CD4-positive, alpha-beta T cell (primary cell): ENCODE measurements around the gene GPR162. TPM values are rescaled to one million over a fixed set of nuclear protein-coding genes. Genes with fewer than 3 reads are reported as not detected.

Source experiments
- ATAC-seq: fragments of 200-7000 bp; cut with Tn5 transposase; one replicate; pipeline ENCODE4 v1.10.0; 2022; ENCODE audit warnings: mild to moderate bottlenecking; ENCODE audit not compliant: poor library complexity
- CTCF ChIA-PET: fragments of 350-600 bp; sonication (Branson Sonifier 250); formaldehyde crosslinking; loops from one replicate; lab custom pipeline; 2021; ENCODE audit warnings: antibody characterized with exemption, inconsistent platforms; lab: Charles Lee
- POLR2A ChIA-PET: fragments of 350-600 bp; sonication (Branson Sonifier 250); formaldehyde crosslinking; loops from one replicate; lab custom pipeline; 2021; ENCODE audit warnings: antibody characterized with exemption, inconsistent platforms; lab: Charles Lee
- DNase-seq, 14 experiments: peaks; one replicate each; pipeline ENCODE4 v3.0.0-alpha.2; 2013 to 2020; ENCODE audit warnings: mixed read lengths in 2 of 14
- H3K27ac ChIP-seq, 2 donors: one replicate each; pipeline versions ENCODE4 v1.5.1 to v1.7.0; 2013; ENCODE audit warnings: low read length in 2 of 2, low read depth in 1 of 2, mild to moderate bottlenecking in 1 of 2
- H3K27me3 ChIP-seq, 2 experiments: 1 replicate in 1 of 2; 2 replicates in 1 of 2; pipeline versions ENCODE4 v1.6.1 to v1.7.0; 2013; ENCODE audit warnings: low read length in 2 of 2, control low read depth in 1 of 2, mild to moderate bottlenecking in 1 of 2, moderate library complexity in 1 of 2; ENCODE audit not compliant: insufficient read depth in 2 of 2, control insufficient read depth in 1 of 2
- H3K36me3 ChIP-seq: one replicate; pipeline ENCODE4 v1.6.1; 2013; ENCODE audit warnings: low read length, control low read depth; ENCODE audit not compliant: insufficient read depth
- H3K4me1 ChIP-seq: one replicate; pipeline ENCODE4 v1.6.1; 2013; ENCODE audit warnings: low read length, control low read depth; ENCODE audit not compliant: insufficient read depth
- H3K4me3 ChIP-seq: one replicate; pipeline ENCODE4 v1.5.1; 2013; ENCODE audit warnings: mild to moderate bottlenecking, low read length, moderate library complexity
- H3K9me3 ChIP-seq, 2 experiments: 1 replicate in 1 of 2; 2 replicates in 1 of 2; pipeline versions ENCODE4 v1.6.1 to v1.7.0; 2013; ENCODE audit warnings: low read length in 2 of 2, mild to moderate bottlenecking in 2 of 2, control low read depth in 1 of 2, moderate library complexity in 1 of 2; ENCODE audit not compliant: control insufficient read depth in 1 of 2, insufficient read depth in 1 of 2
- H3K27ac Mint-ChIP-seq: one replicate; pipeline ENCODE4 v1.8.0; 2020; ENCODE audit warnings: mixed read lengths
- H3K27me3 Mint-ChIP-seq: one replicate; pipeline ENCODE4 v1.8.0; 2021; ENCODE audit warnings: mixed read lengths
- H3K36me3 Mint-ChIP-seq: one replicate; pipeline ENCODE4 v1.8.0; 2021; ENCODE audit warnings: low read depth, mixed read lengths
- H3K4me1 Mint-ChIP-seq: one replicate; pipeline ENCODE4 v1.8.0; 2021; ENCODE audit warnings: low read depth, mixed read lengths
- H3K4me3 Mint-ChIP-seq: one replicate; pipeline ENCODE4 v1.8.0; 2020; ENCODE audit warnings: mild to moderate bottlenecking, mixed read lengths
- H3K9me3 Mint-ChIP-seq: one replicate; pipeline ENCODE4 v1.8.0; 2020; ENCODE audit warnings: mixed read lengths
- CTCF ChIP-seq: fragments of 200-600 bp; IDR thresholded peaks from one replicate; pipeline ENCODE4 v1.8.0; 2022; ENCODE audit warnings: antibody characterized with exemption, mild to moderate bottlenecking
- intact Hi-C, 2 experiments: fragments of 100-400 bp; cut with DNase I in 1 of 2; cut with micrococcal nuclease in 1 of 2; formaldehyde crosslinking; loops; one replicate each; pipeline versions ENCODE4 v1.15.1 to v1.9.0; 2023 to 2025; cut with DNase I, micrococcal nuclease
- total RNA-seq, 174 experiments: library from RNA in 2 of 174; stranded (reverse) in 2 of 174; gene quantifications; one replicate each; pipeline ENCODE4 v1.2.3 and lab custom pipeline; 2021 to 2026

The GPR162 gene
- total RNA-seq, 2 experiments from 2014 or later: not detected

- peak overlapping the region; percentile 68 for H3K4me3 ChIP-seq
- Mint-ChIP-seq H3K9me3 (no peaks in the 10 kb centered on the region), H3K27me3 (no peaks in the 10 kb centered on the region), H3K4me3 (peak overlapping the region; percentile 94), H3K27ac (peak overlapping the region; percentile 80), H3K4me1 (peaks cover 43% of the 10 kb centered on the region), H3K36me3 (peaks cover 59% of the 10 kb centered on the region)
- ChIA-PET POLR2A (interaction anchor here (0.9 to 5.7 kb wide), 8 partner anchors 13 to 143 kb away, joined by 3 to 90 read pairs (median 10); partner anchors contain the start of genes CDCA3, COPS7A, P3H3 and USP5), CTCF (interaction anchor here (1.5 to 10.3 kb wide), 4 partner anchors 14 to 95 kb away, joined by 3 to 153 read pairs (median 24); partner anchors contain the start of genes CDCA3 and USP5)
- H3K27ac ChIP-seq: peak overlapping the region; percentile 73 to 78
- no peaks in the 10 kb centered on the region for H3K9me3 ChIP-seq
- TF ChIP-seq CTCF: no peak
- no peaks in the 10 kb centered on the region for H3K27me3 ChIP-seq
- ATAC-seq (no peak), DNase-seq (no peak)
- peaks cover 40% of the 10 kb centered on the region for H3K4me1 ChIP-seq
- intact Hi-C loops: loop anchor here (2.0 to 5.0 kb wide), 2 partner anchors 14 to 76 kb away; partner anchors contain the start of genes C12orf57 (in 1 of the 2), RNU7-1 (in 1 of the 2) and USP5 (in 1 of the 2)
- peaks cover 55% of the 10 kb centered on the region for H3K36me3 ChIP-seq
Observed at GRCh38 chr12:6866163-6866919, 44.7 kb downstream of the GPR162 start.

GRCh38 chr12:6866920-6867412 is 45.3 kb downstream of the GPR162 start:
- no peaks in the 10 kb centered on the region for H3K27me3 Mint-ChIP-seq
- ChIA-PET CTCF (interaction anchor here (1.5 to 10.3 kb wide), 4 partner anchors 15 to 94 kb away, joined by 3 to 153 read pairs (median 24); partner anchors contain the start of genes CDCA3 and USP5), POLR2A (interaction anchor here (0.9 to 5.7 kb wide), 14 partner anchors 13 to 241 kb away, joined by 3 to 90 read pairs (median 6); partner anchors contain the start of genes C12orf57, CDCA3, COPS7A and ENO2)
- peak overlapping the region; percentile 80 for H3K27ac Mint-ChIP-seq
- Histone ChIP-seq H3K27me3 (no peaks in the 10 kb centered on the region), H3K4me3 (peak overlapping the region; percentile 68), H3K27ac (peak overlapping the region; percentile 73 to 78), H3K9me3 (no peaks in the 10 kb centered on the region), H3K4me1 (peaks cover 46% of the 10 kb centered on the region), H3K36me3 (peaks cover 52% of the 10 kb centered on the region)
- peaks cover 54% of the 10 kb centered on the region for H3K36me3 Mint-ChIP-seq
- peak; percentile 5 for ATAC-seq
- TF ChIP-seq CTCF: no peak
- H3K4me1 Mint-ChIP-seq: peaks cover 49% of the 10 kb centered on the region
- H3K9me3 Mint-ChIP-seq: no peaks in the 10 kb centered on the region
- no peak for DNase-seq
- peak overlapping the region; percentile 94 for H3K4me3 Mint-ChIP-seq
- intact Hi-C loops: loop anchor here (2.0 to 5.0 kb wide), 2 partner anchors 14 to 75 kb away; partner anchors contain the start of genes C12orf57 (in 1 of the 2), RNU7-1 (in 1 of the 2) and USP5 (in 1 of the 2)
